Measurements from ENCODE around the gene IKZF2.

Gene IKZF2

DNA sequence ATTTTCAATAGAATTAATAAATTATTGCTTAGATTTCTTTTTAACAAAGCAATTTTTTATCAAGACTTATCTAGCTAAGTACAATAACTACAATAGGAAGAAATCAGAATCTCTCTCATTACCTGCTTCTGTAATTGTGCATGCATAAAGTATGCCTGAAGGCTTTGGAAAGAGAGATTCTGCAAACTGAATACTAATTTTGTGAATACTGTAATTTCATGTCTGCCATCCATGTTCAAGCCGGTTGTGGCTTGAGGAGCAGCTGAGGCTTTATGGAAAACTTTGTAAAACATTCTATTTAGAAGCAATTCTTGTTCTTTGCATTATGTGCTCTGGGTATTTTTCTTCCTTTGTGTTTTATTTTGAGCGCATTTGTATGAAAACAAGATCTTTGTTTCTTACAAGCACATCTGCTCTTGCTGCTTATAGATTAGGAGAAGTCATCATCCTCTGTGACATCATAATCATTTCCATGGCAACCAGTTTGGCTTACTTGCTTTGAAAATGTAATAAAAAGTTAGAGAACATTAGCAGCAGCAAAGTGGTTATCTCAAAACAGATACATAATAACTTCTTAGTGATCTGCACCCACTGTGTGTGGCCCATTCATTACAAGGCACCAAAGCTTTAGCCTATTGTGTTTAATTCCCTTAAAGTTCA is 16.0 kb upstream of the IKZF2 start:
- DNase-seq (ENCODE audit: low read depth in 2 of 2): peak in 1 of 2 donors; percentile 20
- no peak overlapping the region for H3K4me3 ChIP-seq (replicated peaks in 1 of 2; ENCODE audit: low read depth in 2 of 2, low read length in 2 of 2)
- TF ChIP-seq, protein P1, sequence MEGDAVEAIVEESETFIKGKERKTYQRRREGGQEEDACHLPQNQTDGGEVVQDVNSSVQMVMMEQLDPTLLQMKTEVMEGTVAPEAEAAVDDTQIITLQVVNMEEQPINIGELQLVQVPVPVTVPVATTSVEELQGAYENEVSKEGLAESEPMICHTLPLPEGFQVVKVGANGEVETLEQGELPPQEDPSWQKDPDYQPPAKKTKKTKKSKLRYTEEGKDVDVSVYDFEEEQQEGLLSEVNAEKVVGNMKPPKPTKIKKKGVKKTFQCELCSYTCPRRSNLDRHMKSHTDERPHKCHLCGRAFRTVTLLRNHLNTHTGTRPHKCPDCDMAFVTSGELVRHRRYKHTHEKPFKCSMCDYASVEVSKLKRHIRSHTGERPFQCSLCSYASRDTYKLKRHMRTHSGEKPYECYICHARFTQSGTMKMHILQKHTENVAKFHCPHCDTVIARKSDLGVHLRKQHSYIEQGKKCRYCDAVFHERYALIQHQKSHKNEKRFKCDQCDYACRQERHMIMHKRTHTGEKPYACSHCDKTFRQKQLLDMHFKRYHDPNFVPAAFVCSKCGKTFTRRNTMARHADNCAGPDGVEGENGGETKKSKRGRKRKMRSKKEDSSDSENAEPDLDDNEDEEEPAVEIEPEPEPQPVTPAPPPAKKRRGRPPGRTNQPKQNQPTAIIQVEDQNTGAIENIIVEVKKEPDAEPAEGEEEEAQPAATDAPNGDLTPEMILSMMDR (IDR thresholded peaks at IDR 0.05; ENCODE audit: low read depth, low read length): no peak

DNA sequence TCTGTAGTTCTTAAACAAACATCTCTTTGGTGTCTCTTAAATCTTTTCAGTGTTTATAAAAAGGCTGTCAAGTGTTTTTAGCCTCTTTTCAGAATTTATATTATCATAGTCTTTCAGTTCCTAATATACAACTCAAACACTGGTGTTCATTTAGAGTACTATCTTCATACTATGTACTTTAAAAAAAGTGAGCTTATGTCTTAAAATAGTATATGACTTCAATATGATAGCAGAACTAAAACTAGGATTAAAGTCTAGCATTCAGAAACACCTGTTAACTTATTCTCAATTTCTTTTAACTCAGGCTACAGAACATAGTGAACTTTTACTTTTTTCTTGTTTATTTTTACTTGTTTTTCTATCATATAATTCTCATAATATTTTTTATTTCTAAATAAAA is 14.7 kb upstream of the IKZF2 start:
- no peak overlapping the region for H3K4me3 ChIP-seq (replicated peaks in 1 of 2; ENCODE audit: low read depth in 2 of 2, low read length in 2 of 2)
- no peak for DNase-seq (ENCODE audit: low read depth in 2 of 2)
- TF ChIP-seq, protein P1 (IDR thresholded peaks at IDR 0.05; ENCODE audit: low read depth, low read length): no peak

DNA sequence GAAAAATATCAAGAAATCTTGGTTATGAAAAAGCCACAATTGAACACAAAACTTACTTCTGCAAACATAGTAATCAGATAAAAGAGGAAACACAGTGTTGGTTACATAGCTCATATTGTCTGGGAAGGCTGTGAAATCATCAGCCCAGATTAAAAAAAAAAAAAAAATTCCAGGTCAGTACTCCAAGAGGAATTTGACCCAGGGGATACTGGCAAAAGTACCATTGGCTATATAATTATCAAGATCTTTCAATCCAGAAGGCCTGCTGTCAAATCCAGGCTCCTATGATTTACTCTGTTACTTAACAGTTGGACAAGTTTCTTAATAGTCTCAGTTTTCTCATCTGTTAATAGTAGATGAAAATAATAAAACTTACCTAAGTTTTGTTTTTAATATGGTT is 12.9 kb upstream of the IKZF2 start:
- no peak for DNase-seq (ENCODE audit: low read depth in 2 of 2)
- no peak overlapping the region for H3K4me3 ChIP-seq (replicated peaks in 1 of 2; ENCODE audit: low read depth in 2 of 2, low read length in 2 of 2)
- TF ChIP-seq, protein P1 (IDR thresholded peaks at IDR 0.05; ENCODE audit: low read depth, low read length): no peak

DNA sequence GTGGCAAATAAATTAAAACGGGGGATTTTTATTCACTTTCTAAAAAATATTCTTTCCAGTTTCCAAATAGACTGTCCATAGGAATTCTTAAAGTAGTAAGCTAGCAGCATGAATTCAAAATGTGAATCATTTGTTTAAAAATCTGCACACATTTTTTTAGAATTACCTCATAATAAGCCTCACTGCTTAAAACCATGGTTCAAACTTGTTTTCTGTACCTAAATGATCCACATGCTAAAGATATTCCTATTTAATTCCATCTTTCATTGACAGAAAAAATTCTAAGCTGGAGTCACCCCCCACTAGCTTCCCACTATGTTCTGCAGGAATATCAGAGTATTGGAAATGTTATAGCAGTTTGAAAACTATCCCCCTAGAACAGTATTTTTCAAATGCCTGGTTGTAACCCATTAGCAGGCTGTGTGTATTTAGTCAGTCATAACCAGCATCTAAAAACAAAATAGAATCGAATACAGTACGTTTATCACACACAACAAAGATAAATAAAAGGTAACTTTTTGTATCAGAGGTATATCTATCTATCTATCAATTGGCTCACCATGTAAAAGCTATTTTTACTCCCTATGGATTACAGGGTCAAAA is 11.2 kb upstream of the IKZF2 start:
- TF ChIP-seq, protein P1 (IDR thresholded peaks at IDR 0.05; ENCODE audit: low read depth, low read length): no peak
- peak in 1 of 2 donors; percentile 69 for DNase-seq (ENCODE audit: low read depth in 2 of 2)
- H3K4me3 ChIP-seq (replicated peaks in 1 of 2; ENCODE audit: low read depth in 2 of 2, low read length in 2 of 2): no peak overlapping the region

DNA sequence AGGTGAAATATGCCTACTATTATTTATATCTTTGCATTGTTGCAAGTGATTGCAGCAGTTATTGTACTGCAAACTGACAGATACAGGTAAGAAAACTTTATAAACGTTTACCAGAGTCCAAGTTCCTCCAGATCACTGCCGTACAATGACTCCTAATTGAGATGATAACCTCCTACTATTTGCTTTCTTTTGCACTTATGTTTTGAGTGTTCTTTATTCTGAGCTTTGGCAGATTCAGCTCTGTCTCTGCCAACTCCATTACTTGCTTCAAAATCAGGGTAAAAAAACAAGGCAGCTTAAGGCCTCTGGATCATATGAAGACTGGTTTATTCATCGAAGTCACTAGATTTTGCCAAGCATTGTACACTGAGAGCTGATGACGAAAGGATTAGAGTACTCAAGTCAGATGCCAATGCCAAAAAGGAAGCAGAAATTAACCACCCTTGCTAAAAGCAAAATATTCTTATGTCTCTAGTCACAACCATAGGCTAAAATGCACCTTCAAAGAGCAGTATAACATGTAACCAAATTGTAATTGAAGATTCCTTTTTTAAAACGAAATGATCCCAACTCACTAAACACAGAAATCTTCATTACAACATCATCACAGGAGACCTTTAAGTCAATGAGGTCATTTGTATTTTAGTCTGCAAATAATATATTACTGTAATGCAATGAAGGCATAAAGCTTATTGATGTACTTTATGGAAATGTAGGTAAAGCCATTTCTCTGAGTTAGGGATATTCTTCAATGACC is 10.5 kb upstream of the IKZF2 start:
- peak; percentile 63 to 84 for DNase-seq (ENCODE audit: low read depth in 2 of 2)

GRCh38 chr2:213159768-213160167 is 8.4 kb upstream of the IKZF2 start:
- no peak overlapping the region for H3K4me3 ChIP-seq (replicated peaks in 1 of 2; ENCODE audit: low read depth in 2 of 2, low read length in 2 of 2)
- TF ChIP-seq, protein P1 (IDR thresholded peaks at IDR 0.05; ENCODE audit: low read depth, low read length): no peak
- peak in 1 of 2 donors; percentile 9 for DNase-seq (ENCODE audit: low read depth in 2 of 2)

More for the DNA sequence above, 10.5 kb upstream of the IKZF2 start:
- TF ChIP-seq, protein P1 (IDR thresholded peaks at IDR 0.05; ENCODE audit: low read depth, low read length): no peak
- H3K4me3 ChIP-seq (replicated peaks in 1 of 2; ENCODE audit: low read depth in 2 of 2, low read length in 2 of 2): no peak overlapping the region
